ENCODE data around the gene MASP2.
"Not testable (repeated sequence)": the region's sequence is repeated elsewhere in the genome, so short reads cannot be mapped to it uniquely, and the experiment has no call there.

The MASP2 gene

DNA sequence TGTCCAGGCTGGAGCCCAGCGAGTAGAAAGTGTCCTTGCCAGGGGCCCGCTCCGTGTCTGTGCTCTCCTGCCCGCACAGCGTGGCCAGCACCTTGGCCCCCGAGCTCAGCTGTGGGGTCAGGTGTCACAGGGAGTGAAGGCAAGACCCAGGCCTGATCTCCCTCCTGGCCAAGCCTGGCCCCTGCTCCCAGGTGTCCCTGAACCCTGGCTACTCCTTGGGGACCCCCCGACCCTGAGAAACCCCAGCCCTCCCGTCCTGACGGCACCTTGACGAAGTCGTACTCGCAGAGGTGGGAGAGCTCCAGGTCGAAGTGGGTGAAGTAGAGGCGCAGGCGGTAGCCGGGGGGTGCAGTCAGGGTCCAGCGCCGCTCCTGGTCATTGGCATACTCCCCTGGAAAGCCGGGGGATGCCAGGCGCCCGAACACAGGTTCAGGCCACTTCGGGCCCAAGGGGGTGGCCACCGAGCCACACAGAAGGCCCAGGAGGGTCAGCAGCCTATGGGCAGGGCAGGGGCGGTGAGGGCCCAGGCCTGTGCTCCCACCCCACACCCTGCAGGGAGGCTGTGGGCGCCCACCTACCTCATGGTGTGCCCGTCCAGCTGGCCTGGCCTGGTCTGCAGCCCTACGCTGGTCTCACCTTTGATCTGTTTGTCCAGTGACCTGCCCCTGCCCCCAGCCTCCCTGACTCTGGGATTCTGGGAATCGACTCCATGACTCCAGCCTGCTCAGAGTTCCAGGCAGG, at the start of gene MASP2:
Gene MASP2 (minus strand): TSS at position 615 of the 741 bp plus-strand sequence. CDS start 32 bp downstream, at position 583.
- no peak for DNase-seq

DNA sequence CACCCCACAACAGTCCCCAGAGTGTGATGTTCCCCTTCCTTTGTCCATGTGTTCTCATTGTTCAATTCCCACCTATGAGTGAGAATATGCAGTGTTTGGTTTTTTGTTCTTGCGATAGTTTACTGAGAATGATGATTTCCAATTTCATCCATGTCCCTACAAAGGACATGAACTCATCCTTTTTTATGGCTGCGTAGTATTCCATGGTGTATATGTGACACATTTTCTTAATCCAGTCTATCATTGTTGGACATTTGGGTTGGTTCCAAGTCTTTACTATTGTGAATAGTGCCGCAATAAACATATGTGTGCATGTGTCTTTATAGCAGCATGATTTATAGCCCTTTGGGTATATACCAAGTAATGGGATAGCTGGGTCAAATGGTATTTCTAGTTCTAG, 36.7 kb upstream of the MASP2 start:
- not testable (repeated sequence) for DNase-seq

DNA sequence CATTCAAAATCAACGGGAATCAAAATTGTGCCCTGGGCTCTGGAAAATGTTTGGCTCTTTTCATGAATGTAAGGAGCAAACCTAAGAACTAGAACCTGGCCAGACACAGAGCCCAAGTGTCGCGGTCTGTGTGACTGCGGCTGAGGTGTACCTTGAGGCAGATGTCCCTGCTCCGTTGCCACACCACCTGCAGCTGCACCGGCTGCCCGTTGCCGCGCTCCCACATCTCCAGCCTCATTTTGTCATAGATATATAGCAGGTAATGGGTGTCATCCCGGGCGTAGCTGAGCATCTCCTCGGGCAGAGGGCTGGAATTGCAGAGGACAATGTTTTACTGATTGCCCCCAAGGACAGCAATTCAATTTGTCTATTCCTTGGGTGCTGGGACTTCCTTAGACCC, 33.9 kb upstream of the MASP2 start:
- no peak for DNase-seq

DNA sequence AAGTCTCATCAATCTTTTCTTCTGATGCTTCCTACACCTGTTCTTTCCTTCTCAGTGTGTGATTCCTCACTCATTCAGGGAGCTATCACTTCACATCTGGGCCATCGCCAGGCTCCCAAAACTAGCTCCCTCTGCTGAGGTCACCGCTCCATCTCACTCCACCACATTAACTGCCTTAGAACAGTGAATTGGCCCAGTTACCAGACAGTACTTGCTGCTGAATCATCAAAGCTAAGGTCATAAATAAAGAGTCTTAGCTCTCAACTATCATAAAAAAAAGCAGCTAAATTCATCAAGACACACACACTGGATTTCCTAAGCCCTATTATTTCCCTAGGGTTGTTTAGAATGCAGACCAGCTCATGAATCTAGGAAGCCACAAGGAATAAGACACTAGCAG, 31.6 kb upstream of the MASP2 start:
- DNase-seq: no peak

DNA sequence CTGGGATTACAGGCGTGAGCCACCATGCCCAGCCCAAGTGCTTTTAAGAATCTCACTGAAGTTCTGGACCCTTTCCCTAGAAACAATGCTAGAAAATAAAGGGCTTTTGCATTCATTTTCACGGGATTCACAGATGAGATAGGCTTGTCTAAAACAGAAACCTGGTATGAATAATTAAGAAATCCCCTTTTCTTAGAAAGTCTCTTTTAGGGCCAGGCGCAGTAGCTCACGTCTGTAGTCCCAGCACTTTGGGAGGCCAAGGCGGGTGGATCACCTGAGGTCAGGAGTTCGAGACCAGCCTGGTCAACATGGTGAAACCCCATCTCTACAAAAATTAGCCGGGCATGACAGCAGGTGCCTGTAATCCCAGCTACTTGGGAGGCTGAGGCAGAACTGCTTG, 26.4 kb upstream of the MASP2 start:
- DNase-seq: not testable (repeated sequence)

DNA sequence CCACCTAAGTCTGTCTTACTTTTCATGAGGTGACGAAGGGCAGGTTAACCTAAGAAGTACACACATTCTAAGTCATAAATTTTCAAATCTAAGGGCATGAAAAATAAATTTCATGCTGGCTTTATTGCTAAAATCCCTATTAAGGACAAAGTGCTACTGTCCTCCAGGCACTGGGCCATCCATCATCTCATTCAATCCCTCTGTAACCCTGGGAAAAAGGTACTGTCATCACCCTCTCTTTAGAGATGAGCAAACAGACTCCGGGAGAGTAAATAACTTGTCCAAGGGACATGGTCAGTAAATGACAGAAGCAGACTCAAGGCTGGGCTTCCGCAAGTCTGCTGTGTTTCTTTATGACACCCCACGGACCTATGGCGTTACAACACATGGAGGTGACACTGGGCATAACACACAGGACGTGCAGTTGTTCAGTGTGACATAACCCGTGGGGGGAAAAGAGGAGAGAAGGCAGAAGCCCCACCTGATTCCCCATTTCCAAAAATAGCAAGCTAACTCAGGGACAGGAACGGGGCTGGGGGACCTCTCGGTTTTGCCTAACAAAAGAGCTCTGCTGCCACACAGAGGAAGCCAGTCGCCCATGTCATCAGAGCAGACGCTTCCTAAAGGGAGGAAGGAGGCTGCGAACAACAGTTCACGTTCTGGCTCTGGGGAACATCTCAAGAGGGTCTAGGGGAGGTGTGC, 25.3 kb upstream of the MASP2 start:
- DNase-seq: no peak

DNA sequence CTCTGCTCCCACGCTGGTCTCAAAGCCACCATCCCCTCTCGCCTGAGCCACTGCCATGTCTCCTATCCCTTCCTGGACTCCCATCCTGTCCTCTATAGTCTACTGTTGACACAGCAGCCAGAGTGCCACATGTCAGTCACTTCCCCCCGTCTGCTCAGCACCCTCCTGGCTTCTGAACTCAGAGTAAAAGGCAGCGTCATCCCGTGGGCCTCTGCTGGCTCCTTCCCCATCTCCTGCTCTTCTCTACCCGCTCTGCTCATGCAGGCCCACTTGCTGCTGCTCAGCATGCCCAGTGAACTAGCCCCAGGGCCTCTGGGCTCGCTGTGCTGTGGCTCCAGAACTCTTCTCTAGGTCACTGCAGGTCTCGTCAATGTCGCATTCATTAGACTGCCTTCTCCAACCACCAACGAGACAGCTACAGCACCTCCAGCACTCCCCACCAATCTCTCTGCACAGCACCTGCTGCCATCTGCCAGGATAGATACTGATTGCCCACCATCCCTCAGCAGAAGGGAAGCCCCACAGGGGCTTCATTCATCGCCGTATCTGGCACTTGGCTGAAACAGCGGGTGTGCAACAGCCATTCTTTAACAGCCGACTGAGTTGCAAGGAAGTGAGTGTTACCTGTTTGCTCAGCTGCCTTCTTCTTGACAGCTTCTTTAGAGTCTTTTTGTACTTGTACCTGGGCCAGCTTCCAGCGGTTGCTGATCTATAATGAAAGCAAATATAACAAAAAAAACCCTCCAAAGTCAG, 24.6 kb upstream of the MASP2 start:
- DNase-seq: no peak

DNA sequence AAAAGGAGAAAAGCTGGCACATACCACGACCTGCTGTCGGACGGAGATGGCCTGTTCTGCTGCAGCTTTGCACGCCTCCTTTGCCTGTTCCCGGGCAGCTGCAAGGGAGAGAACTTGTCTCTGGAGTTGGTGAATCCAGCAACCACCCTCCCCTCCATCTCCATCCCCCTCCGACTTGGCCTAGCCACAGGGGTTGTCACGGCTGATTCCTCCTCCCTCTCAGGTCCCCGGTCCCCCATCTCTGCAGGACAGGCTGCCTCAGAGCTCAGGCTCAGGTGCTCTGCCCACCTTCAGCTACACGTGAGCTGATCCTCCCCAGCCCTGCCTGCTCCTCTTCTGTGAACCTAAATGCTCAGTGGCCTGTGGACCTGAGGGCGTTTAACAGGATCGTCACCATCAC, 23.8 kb upstream of the MASP2 start:
- no peak for DNase-seq

DNA sequence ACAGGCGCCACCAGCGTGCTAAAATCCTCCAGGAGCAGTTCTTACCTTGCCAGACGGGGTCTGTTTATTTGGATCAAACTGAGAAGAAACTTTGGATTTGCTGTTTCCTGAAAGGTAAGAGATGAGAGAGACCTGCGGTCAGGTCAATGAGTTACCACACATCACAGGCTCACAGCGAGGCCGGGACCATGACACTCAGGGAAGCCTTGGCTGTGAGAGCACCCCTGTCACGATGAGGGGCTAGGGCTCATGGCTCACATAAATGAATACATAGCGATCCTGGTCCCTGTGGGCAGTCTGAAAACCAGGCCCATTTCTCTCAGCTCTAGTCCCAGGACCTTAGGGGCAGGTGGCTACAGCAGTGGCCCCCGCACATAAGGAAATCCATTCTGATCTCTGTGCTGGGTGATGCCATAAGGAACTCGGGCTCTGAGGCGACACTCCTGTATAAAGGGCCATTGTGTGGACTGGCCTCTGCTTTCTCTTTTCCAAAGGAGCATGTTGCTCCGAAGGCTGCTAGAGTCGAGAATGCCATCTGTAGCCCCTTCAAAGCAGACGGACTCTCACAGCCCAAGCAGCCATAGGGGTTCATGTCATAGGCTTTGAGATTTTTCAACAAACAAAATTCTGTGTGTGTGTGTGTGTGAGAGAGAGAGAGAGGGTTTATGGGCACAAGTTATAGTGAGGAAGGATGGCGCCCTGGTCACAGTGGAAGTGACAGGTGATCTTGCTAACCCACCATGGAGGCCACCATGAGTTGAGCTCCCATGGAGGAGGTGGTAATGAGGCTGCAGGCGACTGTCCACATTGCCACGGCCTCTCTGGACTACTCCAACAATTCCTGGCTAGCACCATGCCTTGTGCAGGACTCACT, 21.8 kb upstream of the MASP2 start:
- DNase-seq: no peak

DNA sequence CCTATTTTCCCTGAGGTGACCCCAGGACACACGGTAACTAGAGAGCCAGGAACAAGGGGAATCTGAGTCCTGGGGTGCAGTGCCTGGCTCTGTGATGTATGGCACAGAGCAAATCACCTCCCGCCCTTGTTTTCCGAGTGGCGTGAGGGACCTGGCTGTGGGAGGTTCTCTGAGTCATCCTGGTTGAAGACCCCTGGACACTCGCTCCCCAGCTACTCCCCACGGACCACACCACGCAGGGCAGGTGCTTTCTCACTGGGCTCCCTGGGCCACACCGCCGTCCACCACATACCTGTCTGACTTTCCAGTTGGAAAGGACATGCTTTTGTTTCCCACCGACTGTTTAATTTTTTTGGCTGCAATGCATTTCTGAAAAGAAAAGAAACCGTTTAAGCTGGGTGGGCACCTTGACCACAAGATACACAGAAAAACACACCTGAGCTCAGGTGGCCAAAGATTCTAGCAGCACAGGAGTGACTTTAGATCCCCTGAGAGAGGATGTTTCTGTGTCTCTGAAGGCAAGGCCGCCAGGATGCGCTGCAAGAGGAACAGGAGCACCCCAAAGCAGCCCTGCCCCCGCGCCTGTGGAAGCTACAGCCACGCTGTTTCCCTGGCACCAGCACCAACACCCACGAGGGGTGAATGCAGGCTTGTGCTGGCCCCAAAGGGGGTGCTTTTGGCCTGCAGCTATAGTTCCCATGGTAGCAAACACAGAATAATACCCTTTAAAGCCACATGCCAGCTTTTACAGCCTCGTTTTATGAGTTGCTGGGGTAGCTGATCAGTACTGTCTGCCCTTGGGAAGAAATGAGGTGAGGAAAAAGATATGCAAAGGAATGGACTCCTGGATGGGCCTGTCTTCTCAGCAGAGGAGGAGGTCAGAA, 20.9 kb upstream of the MASP2 start:
- no peak for DNase-seq

DNA sequence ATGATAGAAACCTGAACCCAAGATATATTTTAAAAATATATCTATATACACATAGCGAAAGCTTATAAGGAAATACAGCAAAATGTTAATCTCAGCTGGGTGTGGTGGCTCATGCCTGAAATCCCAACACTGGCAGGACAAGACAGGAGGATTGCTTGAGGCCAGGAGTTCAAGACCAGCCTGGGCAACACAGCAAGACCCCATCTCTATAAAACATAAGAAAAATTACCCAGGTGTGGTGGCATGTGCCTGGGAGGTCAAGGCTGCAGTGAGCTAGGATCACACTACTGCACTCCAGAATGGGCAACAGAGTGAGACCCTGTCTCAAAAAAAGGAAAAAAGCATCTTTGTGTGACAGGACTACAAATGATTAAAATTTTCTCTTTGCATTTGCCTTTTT, 18.8 kb upstream of the MASP2 start:
- DNase-seq: no peak

DNA sequence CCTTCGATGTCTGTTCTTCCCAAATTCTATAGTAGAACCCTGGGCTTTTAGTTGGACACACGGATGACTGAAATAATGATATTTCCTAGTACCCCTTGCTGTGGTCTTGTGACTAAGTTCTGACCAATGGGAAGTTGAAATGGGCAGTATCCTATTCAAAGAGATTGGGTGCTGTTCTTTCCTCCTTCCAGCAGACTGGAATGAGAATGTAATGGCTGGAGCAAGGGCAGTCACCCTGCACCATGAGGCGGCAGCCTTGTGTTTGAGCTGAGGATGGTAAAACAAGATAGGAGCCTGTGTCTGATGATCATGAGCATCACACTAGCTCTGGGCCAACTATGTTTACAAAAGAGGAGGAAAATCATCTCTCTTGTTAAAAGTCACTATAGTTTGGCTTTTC, 17.9 kb upstream of the MASP2 start:
- DNase-seq: no peak

DNA sequence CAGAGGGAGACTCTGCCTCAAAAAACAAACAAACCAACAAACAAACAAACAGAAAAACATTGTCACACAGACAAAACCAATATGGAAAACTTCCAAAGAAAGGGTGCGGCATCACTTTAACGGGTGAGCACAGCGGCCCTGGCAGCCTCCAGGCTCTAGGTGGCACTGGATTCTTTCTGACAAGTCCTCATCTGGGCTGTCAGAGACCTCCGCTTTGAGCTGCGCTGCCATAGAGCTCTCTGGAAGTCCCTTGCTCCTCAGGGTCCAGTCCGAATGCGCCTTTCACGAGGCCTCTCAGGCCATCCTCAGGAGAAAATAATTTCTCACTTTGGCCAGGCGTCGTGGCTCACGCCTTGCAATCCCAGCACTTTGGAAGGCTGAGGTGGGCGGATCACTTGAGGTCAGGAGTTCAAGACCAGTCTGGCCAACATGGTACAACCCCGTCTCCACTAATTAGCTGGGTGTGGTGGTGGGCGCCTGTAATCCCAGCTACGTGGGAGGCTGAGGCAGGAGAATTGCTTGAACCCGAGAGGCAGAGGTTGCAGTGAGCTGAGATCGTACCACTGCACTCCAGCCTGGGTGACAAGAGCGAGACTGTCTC, 17.0 kb upstream of the MASP2 start:
- not testable (repeated sequence) for DNase-seq

DNA sequence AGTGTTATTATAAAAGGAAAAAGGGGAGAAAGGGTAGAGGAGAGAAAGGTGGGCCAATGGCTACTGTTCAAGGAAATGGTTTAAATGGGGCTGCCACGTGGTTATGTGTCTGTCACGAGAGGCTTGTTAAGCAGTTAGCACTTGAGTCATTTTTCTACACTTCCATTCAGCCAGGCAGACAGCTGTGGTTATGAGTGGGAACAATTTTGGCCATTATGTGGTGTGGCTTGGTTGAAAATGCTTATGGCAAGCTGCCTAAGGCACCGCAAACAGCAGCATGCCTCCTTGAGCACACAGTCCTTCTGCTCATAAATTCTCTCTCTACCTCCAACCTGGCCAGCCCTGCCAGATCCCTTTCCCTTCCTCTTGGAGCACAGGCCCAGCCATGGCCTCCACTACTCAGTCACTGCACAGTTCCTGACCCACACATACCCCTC, 15.9 kb upstream of the MASP2 start:
- DNase-seq: no peak

DNA sequence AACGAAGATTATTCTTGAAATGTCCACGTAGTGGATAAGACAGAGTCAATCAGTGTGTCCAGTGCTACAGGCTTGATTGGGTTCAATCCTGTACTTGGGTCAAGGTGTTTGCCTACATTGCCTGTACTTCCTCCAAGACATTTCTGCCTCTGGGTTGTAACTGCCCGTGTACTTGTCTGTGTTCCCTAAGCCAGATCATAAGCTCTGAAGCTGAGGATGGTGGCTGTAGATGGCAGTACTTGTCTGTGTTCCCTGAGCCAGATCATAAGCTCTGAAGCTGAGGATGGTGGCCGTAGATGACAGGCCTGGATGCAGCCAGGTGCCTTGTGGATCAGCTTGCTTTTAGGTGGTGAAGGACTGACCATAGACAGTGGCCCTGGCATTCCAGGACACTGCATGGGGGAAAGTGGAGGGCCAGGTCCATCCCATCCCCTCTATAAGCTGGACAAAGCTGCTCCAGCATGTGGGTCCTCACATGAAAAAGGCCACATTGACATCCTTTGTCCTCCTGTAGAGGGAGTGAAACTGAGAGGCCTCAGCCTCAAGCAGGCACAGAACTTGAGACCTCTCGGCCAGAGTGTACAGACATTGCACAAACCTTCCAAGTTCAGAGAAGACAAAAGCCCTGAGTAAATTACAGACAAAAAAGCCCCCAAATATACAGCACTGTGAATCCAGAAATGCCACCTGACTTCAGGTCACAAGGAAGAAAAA, 14.8 kb upstream of the MASP2 start:
- no peak for DNase-seq

DNA sequence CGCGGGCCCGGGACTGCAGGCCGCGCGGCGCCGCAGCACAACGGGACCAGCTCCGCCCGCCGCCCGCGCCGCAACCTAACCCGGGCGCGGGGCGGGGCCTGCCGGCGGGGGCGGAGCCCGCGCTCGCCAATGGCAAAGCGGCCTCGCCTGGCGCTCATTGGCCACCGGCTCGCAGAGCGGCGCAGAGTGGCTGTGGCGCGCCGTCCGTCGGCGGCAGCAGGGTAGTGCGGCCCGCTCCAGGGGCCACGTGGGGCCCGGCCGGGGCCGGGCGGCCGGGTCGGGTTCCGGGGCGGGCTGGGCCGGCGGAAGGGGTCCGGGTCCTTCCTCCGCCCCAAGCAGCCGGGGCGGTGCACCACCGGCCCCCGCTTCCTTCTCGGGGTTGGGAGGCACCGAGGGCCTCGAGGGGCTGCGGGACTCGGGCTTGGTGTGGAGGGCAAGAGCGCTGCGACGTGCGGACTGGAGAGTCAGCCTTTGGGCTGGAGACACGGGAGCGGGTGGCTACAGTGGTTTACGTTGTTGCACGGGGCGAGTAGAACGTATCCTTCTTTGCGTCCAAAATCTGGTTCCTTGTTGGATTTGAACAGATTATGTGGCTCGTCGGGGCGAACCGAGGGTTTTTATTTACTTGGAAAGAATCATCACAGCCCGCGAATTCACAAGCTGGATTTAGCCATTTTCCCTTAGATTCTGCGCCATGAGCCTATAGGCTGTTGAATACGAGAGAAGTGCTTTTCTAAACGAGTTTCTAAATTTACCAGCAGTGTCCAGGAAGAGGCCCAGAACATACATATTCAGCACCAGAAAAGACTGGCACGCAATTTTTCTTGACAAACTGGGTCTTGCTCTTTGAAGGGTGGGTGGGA, 13.2 kb upstream of the MASP2 start, which contains the start of gene SRM:
Gene SRM (minus strand): TSS at position 51 of the 863 bp plus-strand sequence. CDS start 75 bp downstream, outside the sequence.
- peak; percentile 95 for DNase-seq

DNA sequence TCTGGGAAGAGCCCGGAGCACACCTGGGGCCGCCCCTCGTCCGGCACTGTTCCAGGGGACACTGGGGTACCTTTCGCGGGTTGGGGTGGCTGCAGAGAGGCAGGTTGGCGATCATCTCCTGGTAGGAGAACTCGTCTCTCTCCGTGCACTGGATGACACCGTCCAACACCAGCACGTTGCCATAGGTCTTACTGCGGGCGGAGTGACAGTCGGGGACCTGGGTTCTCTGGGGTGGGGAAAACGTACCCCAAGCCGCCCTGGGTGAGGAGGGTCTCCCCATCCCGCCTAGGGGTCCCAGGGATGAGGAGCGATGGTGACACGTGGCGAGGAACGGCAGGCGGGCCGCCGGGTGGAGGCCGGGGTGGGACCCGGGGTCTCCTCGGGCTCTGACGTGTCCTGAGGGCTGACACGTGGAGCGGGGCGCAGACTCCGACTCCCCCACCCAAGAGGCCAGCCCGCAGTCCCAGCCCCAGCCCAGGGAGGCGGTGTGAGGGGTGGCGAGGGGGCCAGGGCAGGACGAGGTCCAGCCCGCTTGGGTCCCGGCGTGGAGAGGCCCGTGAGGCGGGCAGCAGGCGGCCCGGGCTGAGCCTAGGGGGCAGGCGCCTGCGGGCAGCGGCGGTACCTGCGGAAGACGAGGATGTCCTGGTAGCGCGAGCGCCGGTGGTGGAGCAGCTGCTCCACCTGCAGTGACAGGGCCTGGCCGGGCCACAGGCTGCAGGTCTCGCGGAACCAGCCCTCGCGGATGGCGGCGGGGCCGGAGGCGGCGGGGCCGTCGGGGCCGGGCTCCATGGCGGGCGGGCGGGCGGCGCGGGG, 12.3 kb upstream of the MASP2 start:
- no peak for DNase-seq

DNA sequence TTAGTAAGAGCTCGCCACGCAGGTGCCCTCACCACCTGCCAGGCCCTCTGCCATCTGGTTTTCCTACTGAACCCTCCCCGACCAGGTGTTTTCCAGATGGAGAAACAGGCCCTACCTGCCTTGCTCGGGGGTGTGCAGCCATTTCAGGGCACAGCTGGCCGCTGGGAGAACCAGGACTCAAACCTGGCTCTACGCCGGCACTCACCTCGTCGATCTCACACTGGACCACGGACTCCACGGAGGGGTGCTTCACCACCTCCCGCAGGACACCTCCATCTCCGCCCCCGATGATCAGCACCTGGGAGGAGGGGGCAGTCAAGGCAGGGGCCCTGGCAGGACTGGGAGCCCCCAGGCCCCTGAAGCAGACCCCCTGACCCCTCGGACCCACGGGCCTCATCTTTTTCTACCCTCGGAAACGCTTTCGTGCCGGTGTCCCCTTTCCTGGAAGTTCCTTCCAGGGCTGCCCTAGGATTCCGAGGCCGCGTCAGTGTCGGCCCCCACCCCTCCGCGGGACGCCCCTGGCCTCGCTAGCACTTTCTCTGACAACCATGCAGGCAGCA, 11.6 kb upstream of the MASP2 start:
- no peak for DNase-seq
